ENCODE results near the gene FMNL2. TPM values are rescaled to one million over a fixed set of nuclear protein-coding genes. Genes with fewer than 3 reads are reported as not detected.
A peak's percentile ranks its signal among the peaks of the same experiment; 100 is the strongest.

FMNL2 gene
- total RNA-seq, 1 experiment from 2014 or later = 33.6 TPM

- Histone ChIP-seq H3K27ac (ENCODE audit: insufficient read length, low read depth, low read length) (no peak overlapping the region), H3T11ph (ENCODE audit: low read length) (no peak overlapping the region), H2BK20ac (ENCODE audit: low read depth, low read length, poor library complexity, severe bottlenecking) (no peak overlapping the region), H2BK120ac (ENCODE audit: low read depth, low read length, poor library complexity, severe bottlenecking) (no peak overlapping the region), H4K8ac (replicated peaks; ENCODE audit: insufficient read length, low read depth, low read length) (no peak overlapping the region), H3K23ac (ENCODE audit: insufficient read length, low read depth, low read length) (no peak overlapping the region), H3K14ac (ENCODE audit: insufficient read depth, low read length) (no peak overlapping the region), H3K4me1 (ENCODE audit: insufficient read depth, low read length) (peaks cover 2% of the 10 kb centered on the region), H3K79me2 (ENCODE audit: insufficient read depth, low read length) (peaks cover 6% of the 10 kb centered on the region; the same call in 1 of the 2 replicates), H3K4me2 (ENCODE audit: insufficient read depth, insufficient read length, low read length) (no peak overlapping the region), H2BK15ac (ENCODE audit: low read depth, low read length) (no peak overlapping the region), H4K5ac (ENCODE audit: insufficient read length, low read depth, low read length) (no peak overlapping the region), H3K56ac (ENCODE audit: insufficient read length, low read depth, low read length) (no peak overlapping the region), H3K9ac (ENCODE audit: extremely low read depth, insufficient read length, low read length) (no peak overlapping the region), H2AK5ac (ENCODE audit: insufficient read length, low read length) (no peak overlapping the region), H3K4ac (ENCODE audit: low read depth, low read length) (no peak overlapping the region), H3K27me3 (ENCODE audit: insufficient read depth, low read length) (no peaks in the 10 kb centered on the region), H2AFZ (ENCODE audit: low read length) (no peak overlapping the region), H3K9me3 (ENCODE audit: control insufficient read depth, low read depth, low read length) (no peaks in the 10 kb centered on the region), H4K20me1 (ENCODE audit: control insufficient read depth, insufficient read depth, insufficient read length) (no peaks in the 10 kb centered on the region), H3K79me1 (ENCODE audit: insufficient read depth, low read depth, low read length, poor library complexity, severe bottlenecking) (no peaks in the 10 kb centered on the region), H2BK12ac (ENCODE audit: insufficient read length, low read depth, low read length) (no peak overlapping the region), H2BK5ac (ENCODE audit: insufficient read length, low read length) (no peak overlapping the region), H4K91ac (ENCODE audit: insufficient read length, low read depth, low read length) (no peak overlapping the region), H3K18ac (ENCODE audit: insufficient read length, low read depth, low read length) (no peak overlapping the region), H3K23me2 (ENCODE audit: insufficient read length, low read depth, low read length, poor library complexity, severe bottlenecking) (no peaks in the 10 kb centered on the region)
- Mint-ChIP-seq H3K36me3 (ENCODE audit: insufficient read depth in 1 of 3, low read depth in 3 of 3) (no peaks in the 10 kb centered on the region), H3K27ac (peak overlapping the region in 1 of 3 experiments; percentile 72; a peak in 1 of 7 replicates), H3K4me1 (peaks cover 27 to 31% of the 10 kb centered on the region in 2 experiments), H3K9me3 (no peaks in the 10 kb centered on the region), H3K4me3 (no peak overlapping the region), H3K27me3 (ENCODE audit: low read depth) (no peaks in the 10 kb centered on the region)
- WGBS (ENCODE audit: extremely low coverage, insufficient read length, low lambda C conversion rate) = no CpG with 5 or more reads among the region's 5 CpGs
- no peak for TF ChIP-seq CTCF (conservative IDR thresholded peaks at IDR 0.05)
- no peak for DNase-seq
These were observed 147.1 kb downstream of the FMNL2 start for GRCh38 chr2:152481881-152482583.

Data from H9 (cell line).